Activated CD4-positive, alpha-beta T cell treated with anti-CD3 and anti-CD28 coated beads, Interleukin-2, amount 50 U/mL, for 1 hour (primary cell): Measurements from ENCODE around the gene AFG3L2.

Experiments used
- DNase-seq: peaks from one replicate; pipeline ENCODE4 v3.0.0-alpha.2; 2020

The AFG3L2 gene

DNA sequence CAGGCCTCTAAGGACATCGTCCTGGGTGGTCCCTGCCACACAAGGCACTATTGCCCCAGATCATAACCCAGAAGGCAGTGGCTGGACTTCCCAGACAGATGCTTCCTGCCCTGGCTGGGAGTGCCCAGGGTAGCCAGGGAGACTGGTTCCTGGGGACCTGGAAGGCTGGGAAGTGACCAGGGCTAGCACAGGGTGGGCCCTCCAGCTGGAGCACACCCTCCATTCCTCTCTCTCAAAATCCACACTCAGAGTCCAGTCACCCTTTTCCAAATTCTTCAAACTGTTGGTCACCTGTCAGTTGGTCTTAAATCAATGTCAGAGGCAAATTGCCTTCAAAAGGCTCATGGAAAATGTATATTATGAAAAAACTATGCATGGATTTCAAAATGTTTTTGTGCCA is 80.6 kb downstream of the AFG3L2 start:
- DNase-seq = no peak

DNA sequence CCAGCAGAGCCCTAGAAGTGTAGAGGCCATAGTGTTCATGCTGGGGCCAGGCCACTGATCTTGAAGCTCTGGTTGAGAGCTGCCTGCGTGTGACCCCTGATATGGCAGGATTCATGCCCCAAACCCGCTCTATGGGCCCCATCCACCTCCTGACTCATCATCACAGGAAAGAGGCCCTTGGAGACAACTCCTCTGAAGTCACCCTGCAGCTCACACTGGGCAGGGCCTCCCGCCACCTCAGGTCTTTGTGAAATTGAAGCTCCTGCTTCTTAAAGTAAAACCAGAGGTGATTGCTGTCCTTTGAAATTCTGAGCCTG is 81.0 kb downstream of the AFG3L2 start:
- DNase-seq = no peak

DNA sequence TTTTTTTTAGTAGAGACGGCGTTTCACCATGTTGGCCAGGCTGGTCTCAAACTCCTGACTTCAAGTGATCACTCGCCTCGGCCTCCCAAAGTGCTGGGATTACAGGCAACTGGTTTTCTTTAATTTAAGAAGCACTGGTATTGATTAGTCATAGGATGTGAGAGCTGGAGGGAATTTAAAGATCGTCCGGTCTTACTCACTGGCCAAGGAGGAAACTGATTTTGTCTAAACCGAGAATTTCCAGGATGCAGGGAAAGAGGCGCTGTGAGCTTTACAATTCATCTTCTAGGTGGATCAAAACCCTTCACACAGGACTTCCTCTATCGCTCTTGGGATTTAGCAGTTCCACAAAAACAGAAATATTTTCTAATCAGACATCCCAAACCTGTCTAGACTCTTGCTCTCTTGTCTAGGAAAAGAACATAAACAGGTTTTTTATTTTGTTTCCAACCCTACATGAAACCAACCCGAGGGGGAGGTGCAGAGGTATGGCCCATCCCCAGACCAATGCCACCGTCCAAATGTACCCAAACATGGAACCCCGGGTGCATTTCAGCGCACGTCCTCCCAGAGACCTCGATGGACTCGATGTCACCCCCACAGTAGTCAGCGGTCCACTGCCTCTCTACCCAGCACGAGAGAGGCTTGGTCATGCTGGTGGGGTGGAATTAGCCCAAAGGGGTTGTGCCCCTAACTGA is 81.5 kb downstream of the AFG3L2 start:
- DNase-seq = no peak

DNA sequence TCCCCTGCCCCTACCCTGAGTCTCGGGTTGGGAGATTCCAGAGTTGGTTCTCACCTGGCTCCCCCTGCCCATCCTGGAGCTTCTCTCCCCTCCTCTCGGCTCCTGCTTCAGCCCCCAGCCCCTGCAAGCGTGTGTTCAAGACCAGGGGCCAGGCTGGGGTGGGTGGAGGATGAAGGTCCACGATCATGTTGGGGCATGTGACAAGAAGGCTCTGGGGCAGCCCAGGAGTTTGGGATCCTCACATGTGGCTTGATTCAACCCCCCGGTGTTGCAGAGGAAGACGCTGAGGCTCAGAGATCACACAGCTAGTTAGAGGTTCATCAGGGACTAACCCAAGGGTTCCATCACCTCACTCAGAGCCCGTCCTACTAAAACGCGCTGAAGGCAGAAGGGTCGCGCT is 83.2 kb downstream of the AFG3L2 start:
- no peak for DNase-seq

DNA sequence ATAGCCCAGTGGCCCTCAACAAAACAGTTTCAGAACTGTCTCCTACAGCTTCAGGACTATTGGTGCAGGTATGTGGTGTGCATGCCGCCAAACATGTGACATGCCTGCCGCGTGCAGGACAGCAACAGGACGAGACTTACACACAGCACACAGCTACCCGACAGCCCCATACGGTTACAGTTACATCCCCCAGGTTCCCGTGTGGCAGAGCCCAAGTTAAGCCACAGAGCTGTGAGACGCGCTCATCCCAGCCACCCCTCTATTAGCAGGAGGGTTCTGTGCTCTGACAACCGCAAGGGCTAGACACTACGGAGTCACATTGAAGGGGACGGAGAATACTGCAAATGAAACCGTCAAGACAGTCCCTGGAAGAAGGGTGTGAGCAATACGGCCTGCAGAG is 85.3 kb downstream of the AFG3L2 start:
- no peak for DNase-seq

DNA sequence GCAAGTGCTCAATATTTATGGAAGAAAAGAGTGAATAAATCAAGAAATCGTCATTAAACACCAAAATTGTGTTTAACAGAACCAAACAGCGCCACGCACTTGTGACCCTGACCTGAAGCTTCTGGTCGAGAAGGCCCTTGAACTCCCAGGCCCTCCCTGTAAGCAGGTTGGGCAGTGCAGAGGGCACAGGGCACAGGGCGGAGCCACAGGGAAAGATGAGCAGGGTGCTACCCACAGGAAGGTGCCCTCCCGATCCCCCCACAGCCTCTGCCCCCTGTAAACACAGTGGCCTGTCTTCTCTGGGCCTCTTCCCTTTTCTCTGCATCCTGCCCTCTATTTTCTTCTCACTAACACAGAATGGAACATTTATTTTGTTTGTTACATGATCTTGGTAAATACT is 85.9 kb downstream of the AFG3L2 start:
- DNase-seq = no peak

GRCh38 chr18:12290086-12290485 is 86.9 kb downstream of the AFG3L2 start:
- DNase-seq = no peak

- no peak for DNase-seq
These were observed 88.6 kb downstream of the AFG3L2 start for GRCh38 chr18:12288403-12288755.

DNA sequence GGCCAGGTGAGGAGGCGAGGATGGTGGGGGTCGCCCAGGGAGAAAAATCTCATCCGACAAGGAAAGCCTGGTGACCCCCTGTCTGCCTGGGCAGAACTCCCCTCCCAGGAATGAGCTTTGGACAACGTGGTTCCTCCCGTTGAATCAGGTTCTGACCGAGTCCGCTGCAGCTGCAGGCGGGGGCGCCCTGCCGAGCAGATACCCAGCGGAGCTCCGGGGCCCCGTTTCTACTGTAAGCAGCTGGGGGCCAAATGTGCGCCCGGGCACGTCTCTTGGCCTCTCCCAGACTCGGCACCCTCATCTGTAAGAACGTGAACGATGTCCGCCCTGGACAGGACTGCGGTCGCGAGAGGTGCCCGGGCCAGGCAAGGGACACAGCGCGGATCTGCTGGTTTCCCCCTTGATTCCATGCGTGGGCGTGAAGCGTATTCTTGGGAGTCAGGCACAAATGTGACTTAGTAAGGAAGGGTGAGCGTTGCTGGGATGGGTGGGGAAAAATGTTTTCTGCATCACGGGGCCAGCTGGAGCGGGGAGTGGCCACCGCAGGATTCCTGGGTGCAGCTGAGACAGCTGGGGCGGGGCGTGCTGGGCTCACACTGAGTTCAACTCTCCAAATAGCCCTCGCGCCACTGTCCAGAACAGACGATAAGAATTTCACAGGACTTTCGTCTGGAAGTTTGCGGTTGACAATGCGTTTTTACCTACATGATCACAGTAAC is 89.2 kb downstream of the AFG3L2 start:
- no peak for DNase-seq

DNA sequence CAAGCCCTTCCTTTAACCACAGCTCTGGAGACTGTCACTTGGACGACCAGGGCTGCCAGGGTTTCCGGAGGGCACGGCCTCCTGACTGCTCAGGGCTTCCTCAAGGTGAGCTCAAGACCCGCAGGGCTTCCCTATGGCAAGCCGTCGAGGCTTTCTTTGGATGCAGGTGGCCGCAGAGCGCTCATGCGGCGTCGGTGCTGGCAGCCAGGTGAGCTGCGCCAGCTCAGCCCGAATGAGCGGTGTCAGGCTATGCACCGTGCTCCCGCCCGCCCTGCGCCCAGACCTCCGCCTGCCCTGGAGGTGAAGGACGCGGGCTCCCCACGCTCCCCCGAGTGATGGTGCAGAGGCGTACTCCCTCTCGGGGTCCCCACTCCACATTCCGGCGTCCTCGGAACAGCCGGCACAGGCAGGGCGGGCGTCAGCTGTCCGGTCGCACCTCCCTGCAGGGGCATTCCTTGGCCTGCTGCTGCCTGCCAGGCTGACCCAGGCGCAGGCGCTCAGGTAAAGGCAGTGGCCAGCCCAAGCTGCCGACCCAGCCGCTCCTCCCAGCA is 89.8 kb downstream of the AFG3L2 start:
- DNase-seq = no peak

DNA sequence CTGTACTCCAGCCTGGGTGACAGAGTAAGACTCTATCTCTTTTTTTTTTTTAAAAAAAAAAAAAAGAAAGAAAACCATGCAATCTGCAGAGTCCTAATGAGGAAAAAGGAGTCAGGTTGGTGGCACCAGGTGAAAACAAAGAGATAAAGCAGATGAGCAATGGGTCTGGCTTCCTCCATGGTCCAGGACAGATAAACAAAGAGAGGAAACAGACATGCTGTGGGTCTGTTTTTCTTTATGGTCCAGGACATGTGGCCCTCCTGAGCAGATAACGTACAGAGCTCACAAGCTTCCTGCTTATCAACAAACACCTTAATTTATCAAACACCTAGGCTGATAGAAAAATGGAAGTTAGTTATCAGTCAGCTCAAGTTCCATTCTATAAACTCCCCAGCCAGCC is 93.4 kb downstream of the AFG3L2 start:
- no peak for DNase-seq

- no peak for DNase-seq
These were observed 93.8 kb downstream of the AFG3L2 start for GRCh38 chr18:12283256-12283655.

- DNase-seq = no peak
These were observed 94.5 kb downstream of the AFG3L2 start for GRCh38 chr18:12282442-12283039.

GRCh38 chr18:12281861-12282260 is 95.2 kb downstream of the AFG3L2 start:
- no peak for DNase-seq

- no peak for DNase-seq
These were observed 97.1 kb downstream of the AFG3L2 start for GRCh38 chr18:12279781-12280531.
